Endometrial microvascular endothelial cells (primary cell): ENCODE data around the gene SPOP. TPM values are rescaled to one million over a fixed set of nuclear protein-coding genes. Genes with fewer than 3 reads are reported as not detected.
"Not testable (repeated sequence)": the region's sequence is repeated elsewhere in the genome, so short reads cannot be mapped to it uniquely, and the experiment has no call there.

Experiments used
- in situ Hi-C: cut with HindIII; loops from 2 replicates; pipeline ENCODE4 v1.10.0; 2017; ENCODE audit warnings: low sequenced_read_pairs, low pct_unique_long_range_greater_than_20kb; ENCODE audit errors: inconsistent ontology term
- total RNA-seq: library from RNA; depleted of rRNA; stranded (reverse); fragments of >200 nt; gene quantifications from one replicate; pipeline ENCODE4 v1.2.3, GENCODE V29; 2015; ENCODE audit errors: inconsistent ontology term

The SPOP gene
- total RNA-seq, 1 donor from 2014 or later, result 61.5 TPM

- in situ Hi-C loops, result no loop called here
Measured at GRCh38 chr17:49579522-49579921, 98.4 kb downstream of the SPOP start.

DNA sequence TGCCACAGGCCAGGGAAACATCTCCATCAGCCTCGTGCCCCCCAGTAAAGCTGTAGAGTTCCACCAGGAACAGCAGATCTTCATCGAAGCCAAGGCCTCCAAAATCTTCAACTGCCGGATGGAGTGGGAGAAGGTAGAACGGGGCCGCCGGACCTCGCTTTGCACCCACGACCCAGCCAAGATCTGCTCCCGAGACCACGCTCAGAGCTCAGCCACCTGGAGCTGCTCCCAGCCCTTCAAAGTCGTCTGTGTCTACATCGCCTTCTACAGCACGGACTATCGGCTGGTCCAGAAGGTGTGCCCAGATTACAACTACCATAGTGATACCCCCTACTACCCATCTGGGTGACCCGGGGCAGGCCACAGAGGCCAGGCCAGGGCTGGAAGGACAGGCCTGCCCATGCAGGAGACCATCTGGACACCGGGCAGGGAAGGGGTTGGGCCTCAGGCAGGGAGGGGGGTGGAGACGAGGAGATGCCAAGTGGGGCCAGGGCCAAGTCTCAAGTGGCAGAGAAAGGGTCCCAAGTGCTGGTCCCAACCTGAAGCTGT lies 98.9 kb downstream of the SPOP start:
- in situ Hi-C loops, result no loop called here

- in situ Hi-C loops, result no loop called here
Measured at GRCh38 chr17:49578414-49578813, 99.5 kb downstream of the SPOP start.

DNA sequence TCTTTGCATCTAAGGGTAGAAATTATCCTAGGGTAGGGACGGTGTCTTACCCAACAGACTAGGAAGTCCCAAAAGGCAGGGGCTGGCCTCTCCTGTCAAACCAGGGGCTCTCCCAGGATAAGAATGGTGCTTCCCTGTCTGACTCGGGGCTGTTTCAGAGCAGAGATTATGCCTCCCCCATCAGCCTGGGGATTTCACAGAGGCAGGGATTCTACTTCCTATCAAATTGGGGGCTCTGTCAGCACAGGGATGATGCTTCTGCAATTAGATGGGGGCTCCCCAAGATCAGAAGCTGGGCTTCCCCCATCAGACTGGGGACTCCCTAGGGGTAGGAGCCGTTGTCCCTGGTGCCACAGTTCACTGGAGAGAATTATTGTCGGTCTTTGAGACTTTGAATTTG lies 99.9 kb downstream of the SPOP start:
- in situ Hi-C loops, result no loop called here

DNA sequence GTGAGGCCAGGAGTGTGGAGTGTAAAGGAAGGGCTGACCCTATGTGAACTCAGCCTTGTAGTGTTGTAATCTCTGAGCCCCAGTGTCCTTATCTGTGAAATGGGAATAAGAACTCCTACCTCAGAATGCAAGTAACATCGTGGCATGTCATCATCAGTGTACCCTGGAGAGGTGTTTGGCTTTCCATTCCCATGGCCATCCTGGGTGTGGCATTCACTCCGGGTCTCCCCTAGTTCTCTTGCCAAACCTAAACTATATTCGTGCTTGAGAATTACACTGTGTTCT lies 100.3 kb downstream of the SPOP start:
- in situ Hi-C loops, result no loop called here

- in situ Hi-C loops, result no loop called here
Measured at GRCh38 chr17:49576917-49577649, 100.8 kb downstream of the SPOP start.

DNA sequence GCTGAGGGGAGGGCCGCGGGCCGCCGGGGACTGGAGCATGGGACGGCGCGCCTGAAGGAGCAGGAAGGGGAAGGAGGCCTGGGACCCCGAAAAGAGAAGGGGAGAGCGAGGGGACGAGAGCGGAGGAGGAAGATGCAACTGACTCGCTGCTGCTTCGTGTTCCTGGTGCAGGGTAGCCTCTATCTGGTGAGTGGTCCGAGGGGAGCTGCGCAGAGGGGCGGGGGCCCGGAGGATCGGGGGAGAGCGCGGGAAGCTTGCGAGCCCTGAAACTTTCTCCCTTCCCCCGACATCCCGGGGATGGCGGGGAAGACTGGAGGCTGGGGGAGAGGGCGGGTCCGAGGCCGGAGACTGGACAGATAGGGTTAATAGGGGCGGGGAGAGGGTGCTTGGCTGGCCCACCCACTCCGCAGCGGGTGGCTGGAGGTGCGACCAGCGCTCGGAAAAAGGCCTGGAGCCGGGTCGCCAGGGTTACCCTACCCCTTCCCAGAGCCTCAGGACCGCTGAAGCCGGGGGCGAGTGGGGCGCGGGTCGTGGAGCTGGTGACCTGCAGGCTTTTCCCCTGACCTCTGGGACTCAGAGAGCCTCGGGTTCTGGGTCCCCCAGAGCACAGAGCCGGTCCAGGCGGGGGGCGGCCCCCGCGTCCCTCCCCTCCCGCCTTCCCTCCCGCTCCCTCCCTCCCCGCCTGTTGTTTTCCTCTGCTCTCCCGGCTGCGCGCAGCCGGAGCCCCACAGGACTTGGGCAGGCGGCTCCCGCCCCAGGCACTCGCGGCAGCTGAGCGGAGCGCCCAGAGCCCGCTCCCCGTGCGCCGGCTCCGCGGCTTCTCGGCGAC lies 101.6 kb downstream of the SPOP start:
- in situ Hi-C loops, result no loop called here

DNA sequence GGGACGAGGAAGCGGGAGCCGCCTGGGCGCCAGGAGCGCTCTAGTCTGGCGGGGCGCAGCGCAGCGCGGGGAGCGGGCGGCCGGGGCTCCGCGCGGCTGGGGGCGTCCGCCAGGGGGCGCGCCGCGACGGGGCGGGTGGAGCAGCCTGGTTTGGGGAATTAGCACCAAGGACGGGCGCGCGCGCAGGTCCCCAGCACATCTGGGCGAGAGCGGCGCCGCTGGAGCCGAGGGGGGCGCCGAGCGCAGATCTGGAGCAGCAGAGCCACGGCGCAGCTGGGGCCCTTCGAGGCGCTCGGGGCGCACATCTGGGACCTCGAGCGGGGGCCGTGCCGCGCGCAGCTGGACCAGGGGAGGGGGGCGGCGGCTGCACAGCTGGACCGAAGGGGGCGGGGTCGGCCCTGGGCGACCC lies 102.2 kb downstream of the SPOP start, which contains the start of gene NXPH3:
Gene NXPH3, plus strand, starts transcription at position 193 of the 409 bp plus-strand sequence. CDS start 349 bp downstream, outside the sequence.
- in situ Hi-C loops, result no loop called here

DNA sequence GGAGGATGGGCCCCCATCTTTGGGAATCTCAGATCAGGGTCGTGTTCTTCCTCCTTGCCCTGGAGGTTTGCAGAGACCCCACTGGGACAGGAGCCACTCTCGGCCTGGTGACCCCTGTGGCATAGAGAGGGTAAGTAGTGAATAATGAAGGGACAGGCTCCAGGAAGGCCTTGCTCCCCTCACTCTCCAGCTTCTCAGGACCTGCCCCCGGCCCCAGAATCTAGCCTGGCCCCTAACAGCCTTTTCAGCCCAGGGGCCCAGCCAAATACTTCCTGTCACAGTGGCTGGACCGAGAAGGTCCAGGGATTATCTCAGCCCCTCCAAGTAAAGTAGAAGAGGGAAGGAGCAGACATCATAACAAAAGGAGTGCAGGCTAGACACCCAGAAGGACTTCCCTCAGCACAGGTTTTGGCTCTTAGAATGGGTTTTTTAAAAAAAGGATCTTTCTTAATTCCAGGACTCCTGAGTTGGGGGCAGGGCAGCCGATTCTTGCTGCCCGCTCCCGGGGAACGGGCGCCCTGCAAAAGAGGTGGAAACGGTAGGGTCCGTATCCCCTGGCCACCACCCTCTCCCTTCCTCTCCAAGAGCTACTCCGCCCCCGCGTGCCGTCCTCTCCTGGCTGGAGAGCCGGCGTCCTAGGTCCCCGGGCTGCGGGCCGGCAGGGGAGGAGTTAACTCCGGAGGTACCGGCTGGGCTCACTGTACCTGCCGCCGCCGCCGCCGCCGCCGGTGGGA lies 102.8 kb downstream of the SPOP start:
- in situ Hi-C loops, result no loop called here

DNA sequence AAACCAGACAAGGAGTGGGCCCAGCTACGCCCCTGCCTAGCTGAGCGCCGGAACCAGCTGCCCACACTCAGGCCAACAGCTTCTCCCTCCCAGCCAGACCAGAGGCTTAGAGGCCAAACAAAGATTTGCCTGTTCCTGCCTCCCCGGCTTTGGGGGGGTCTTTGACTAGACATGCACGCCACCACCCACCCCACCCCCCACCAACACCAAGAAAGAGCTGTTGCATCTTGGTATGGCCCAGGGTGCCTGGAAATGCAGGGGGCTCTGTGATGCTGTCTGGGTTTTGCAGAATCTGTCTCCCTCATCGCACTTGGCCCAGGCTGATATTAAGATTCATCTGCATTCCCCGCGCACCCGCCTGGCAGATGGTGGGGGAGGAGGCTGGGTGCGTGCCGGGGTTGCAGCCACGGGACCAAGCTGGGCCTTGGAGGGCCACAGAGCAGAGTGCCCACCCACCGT lies 103.5 kb downstream of the SPOP start:
- in situ Hi-C loops, result no loop called here

- in situ Hi-C loops, result no loop called here
Measured at GRCh38 chr17:49573510-49574322, 104.2 kb downstream of the SPOP start.

- in situ Hi-C loops, result no loop called here
Measured at GRCh38 chr17:49572806-49573420, 105.0 kb downstream of the SPOP start.

DNA sequence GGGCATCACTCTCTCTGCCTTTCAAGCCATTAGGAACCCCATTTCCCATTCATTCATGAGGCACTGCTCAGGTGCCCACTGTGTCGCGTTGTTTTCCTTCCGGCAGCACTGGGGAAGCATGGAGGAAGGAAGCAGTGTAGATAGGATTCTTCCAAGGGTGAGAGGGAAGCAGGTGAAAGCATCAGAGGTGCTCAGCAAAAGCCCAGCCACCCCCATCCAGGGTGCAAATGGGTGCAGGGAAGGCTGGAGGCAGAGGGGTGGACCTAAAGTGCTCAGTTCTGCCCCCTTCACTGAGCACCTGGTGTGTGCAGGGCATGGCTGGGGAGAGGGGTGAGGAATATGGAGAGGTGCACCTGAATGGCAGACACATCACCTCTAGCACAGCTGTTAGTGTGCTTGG lies 105.7 kb downstream of the SPOP start:
- in situ Hi-C loops, result no loop called here

GRCh38 chr17:49571764-49572163 lies 106.1 kb downstream of the SPOP start:
- in situ Hi-C loops, result no loop called here

DNA sequence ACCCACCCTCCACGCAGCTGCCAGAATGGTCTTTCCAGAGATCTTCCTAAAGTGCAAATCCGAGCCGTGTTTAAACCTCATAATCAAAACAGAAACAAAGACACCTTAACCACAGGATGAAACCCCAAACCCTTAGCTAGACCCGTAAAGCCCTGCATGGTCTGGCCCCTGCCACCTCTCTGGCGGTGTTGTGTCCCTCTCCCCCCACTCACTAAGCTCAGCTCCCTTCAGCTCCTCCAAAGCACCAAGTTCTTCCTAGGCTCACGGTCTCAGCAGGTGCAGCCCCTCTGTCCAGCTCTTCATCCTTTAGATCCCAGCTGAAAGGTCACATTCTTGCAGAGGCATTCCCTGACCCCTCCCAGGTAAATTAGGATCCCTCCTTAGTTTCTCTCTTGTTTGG lies 106.6 kb downstream of the SPOP start:
- in situ Hi-C loops, result no loop called here

DNA sequence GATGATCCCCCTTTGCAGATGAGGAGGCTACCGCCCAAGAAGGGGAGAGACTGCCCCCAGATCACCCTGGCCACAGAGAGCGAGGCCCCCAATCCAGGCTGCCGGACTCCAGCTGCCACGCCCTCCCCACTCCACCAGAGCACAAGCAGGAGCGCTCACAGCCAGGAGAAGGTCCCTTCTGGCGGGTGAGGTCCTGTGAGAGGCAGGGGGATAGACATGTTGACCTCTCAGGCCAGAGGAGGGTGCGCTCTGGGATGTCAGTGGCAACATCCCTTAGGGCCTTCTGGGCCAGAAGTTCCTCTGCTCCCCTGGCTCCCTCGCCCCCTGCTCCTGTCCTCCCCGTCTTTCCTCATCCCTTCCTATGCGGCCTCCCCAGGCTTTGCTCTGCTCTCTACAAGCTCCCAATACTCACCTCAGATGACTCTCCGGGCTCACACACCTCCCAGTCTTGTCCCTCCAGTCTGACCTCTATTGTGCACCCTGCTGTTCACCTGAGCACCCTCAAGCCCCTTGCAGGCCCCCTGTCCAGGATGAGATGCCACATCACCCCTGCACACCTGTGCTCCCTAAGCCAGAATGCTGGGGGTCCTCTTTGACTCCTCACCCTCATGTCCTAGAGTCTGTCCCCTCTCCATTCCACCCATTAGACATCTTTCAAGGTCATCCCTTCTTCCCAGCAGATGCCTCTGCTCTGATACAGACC lies 107.2 kb downstream of the SPOP start:
- in situ Hi-C loops, result no loop called here

DNA sequence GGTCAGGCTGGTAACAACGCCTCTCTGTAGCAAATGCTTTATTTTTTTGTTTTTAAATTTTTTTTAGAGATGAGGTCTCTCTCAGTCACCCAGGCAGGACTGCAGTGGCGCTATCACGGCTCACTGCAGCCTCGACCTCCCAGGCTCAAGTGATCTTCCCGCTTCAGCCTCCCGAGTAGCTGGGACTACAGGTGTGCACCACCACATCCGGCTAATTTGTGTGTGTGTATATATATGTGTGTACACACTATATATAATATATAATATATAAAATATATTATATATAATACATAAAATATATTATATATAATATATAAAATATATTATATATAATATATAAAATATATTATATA lies 109.2 kb downstream of the SPOP start:
- in situ Hi-C loops, result not testable (repeated sequence)
